Measurements from ENCODE around the gene PAPSS2. TPM values are rescaled to one million over a fixed set of nuclear protein-coding genes. Genes with fewer than 3 reads are reported as not detected.

PAPSS2 gene
- total RNA-seq, 4 donors from 2014 or later: 4.4 to 20.1 (median 14.1) TPM

DNA sequence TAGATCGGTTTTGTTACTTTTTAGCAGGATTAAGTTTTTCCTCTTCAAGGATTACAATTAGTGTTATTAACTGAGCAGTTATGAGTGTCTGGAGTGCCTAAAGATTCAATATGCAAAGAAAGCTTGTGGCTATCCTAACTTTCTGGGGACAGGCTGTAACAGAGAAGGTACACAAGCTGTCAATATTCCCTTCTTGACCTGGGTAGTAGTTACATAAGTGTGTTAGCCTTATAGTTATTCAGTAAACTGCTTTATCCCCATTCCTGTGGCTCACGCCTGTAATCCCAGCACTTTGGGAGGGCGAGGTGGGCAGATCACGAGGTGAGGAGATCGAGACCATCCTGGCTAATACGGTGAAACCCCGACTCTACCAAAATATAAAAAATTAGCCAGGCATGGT is 126.7 kb downstream of the PAPSS2 start:
- TF ChIP-seq POLR2A (IDR thresholded peaks at IDR 0.05) (no peak), POLR2AphosphoS5 (IDR thresholded peaks at IDR 0.05) (no peak)
- no peaks in the 10 kb centered on the region for H3K9me3 ChIP-seq
- 88 to 96% methylated on average over 1 to 7 of the region's 7 CpGs for WGBS, 2 donors (ENCODE audit: low coverage in 1 of 2)
- H3K27me3 ChIP-seq: no peaks in the 10 kb centered on the region
- H3K4me1 ChIP-seq: peaks cover 0 to 15% (median 0%) of the 10 kb centered on the region in 3 donors
- H3K4me3 ChIP-seq: no peak overlapping the region
- H3K36me3 ChIP-seq: peaks cover 0 to 31% of the 10 kb centered on the region in 2 donors
- no peak for ATAC-seq
- H3K27ac ChIP-seq: no peak overlapping the region

- WGBS, 2 donors (ENCODE audit: low coverage in 1 of 2): 82 to 88% methylated on average over 3 of the region's 3 CpGs
- no peaks in the 10 kb centered on the region for H3K9me3 ChIP-seq
- no peak for TF ChIP-seq POLR2AphosphoS5 (IDR thresholded peaks at IDR 0.05)
- no peak for TF ChIP-seq EP300 (IDR thresholded peaks at IDR 0.05)
- TF ChIP-seq POLR2A (IDR thresholded peaks at IDR 0.05): no peak
- TF ChIP-seq, protein P1, sequence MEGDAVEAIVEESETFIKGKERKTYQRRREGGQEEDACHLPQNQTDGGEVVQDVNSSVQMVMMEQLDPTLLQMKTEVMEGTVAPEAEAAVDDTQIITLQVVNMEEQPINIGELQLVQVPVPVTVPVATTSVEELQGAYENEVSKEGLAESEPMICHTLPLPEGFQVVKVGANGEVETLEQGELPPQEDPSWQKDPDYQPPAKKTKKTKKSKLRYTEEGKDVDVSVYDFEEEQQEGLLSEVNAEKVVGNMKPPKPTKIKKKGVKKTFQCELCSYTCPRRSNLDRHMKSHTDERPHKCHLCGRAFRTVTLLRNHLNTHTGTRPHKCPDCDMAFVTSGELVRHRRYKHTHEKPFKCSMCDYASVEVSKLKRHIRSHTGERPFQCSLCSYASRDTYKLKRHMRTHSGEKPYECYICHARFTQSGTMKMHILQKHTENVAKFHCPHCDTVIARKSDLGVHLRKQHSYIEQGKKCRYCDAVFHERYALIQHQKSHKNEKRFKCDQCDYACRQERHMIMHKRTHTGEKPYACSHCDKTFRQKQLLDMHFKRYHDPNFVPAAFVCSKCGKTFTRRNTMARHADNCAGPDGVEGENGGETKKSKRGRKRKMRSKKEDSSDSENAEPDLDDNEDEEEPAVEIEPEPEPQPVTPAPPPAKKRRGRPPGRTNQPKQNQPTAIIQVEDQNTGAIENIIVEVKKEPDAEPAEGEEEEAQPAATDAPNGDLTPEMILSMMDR (IDR thresholded peaks at IDR 0.05): no peak
- H3K36me3 ChIP-seq: peaks cover 0 to 17% of the 10 kb centered on the region in 2 donors
- no peak overlapping the region for H3K27ac ChIP-seq
- H3K27me3 ChIP-seq: no peaks in the 10 kb centered on the region
- ATAC-seq: no peak
- H3K4me3 ChIP-seq: no peak overlapping the region
- H3K4me1 ChIP-seq: peaks cover 0 to 21% (median 0%) of the 10 kb centered on the region in 3 donors
Measured at GRCh38 chr10:87790185-87790584, 130.5 kb downstream of the PAPSS2 start.

- H3K9me3 ChIP-seq: no peaks in the 10 kb centered on the region
- H3K4me3 ChIP-seq: no peak overlapping the region
- peaks cover 0 to 10% of the 10 kb centered on the region in 2 donors for H3K36me3 ChIP-seq
- TF ChIP-seq, protein P1 (IDR thresholded peaks at IDR 0.05): no peak
- TF ChIP-seq POLR2A (IDR thresholded peaks at IDR 0.05) (no peak), POLR2AphosphoS5 (IDR thresholded peaks at IDR 0.05) (no peak), EP300 (IDR thresholded peaks at IDR 0.05) (no peak)
- no peaks in the 10 kb centered on the region for H3K27me3 ChIP-seq
- H3K27ac ChIP-seq: no peak overlapping the region
- 67 to 84% methylated on average over 1 to 3 of the region's 3 CpGs for WGBS, 2 donors (ENCODE audit: low coverage in 1 of 2)
- peaks cover 0 to 21% (median 0%) of the 10 kb centered on the region in 3 donors for H3K4me1 ChIP-seq
- ATAC-seq: no peak
Measured at GRCh38 chr10:87794285-87794684, 134.6 kb downstream of the PAPSS2 start.

Other genes with a start within 250 kb of the PAPSS2 start
- gene MINPP1, start 155.0 kb upstream of the PAPSS2 start, total RNA-seq: 10 to 100 TPM in 2 of 4 donors, 1 to 10 TPM in 2; 9.7 to 20.1 (median 10.1) TPM
- 10 to 100 TPM; 36.6 to 52.8 (median 45.8) TPM for gene ATAD1, start 158.3 kb downstream of the PAPSS2 start, total RNA-seq
- gene KLLN, start 203.7 kb downstream of the PAPSS2 start, total RNA-seq: under 1 TPM in 3 of 4 donors, not detected in 1; 0.05 to 0.54 (median 0.19) TPM
- 100 to 1,000 TPM in 3 of 4 donors, 10 to 100 TPM in 1; 90.8 to 146 (median 112) TPM for gene PTEN, start 203.7 kb downstream of the PAPSS2 start, total RNA-seq